ENCODE results near the gene ERAL1.

DNA sequence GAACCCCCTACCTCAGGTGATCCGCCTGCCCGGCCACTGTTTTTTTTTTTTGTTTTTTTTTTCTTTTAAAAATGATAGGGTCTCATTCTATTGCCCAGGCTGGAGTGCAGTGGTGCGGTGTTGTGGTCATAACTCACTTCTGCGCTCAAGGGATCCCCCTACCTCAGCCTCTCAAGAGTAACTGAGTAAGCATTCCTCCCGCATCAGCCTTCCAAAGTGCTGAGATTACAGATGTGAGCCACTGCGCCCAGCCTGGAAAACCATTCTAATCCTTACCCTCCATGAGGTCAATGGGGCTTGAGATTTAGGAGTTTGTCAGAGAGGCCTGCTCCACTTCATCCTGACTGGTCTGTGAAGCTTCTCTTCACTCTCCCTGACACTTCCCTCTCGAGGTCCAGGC lies 12.5 kb downstream of the ERAL1 start:
- TF ChIP-seq, protein P1, sequence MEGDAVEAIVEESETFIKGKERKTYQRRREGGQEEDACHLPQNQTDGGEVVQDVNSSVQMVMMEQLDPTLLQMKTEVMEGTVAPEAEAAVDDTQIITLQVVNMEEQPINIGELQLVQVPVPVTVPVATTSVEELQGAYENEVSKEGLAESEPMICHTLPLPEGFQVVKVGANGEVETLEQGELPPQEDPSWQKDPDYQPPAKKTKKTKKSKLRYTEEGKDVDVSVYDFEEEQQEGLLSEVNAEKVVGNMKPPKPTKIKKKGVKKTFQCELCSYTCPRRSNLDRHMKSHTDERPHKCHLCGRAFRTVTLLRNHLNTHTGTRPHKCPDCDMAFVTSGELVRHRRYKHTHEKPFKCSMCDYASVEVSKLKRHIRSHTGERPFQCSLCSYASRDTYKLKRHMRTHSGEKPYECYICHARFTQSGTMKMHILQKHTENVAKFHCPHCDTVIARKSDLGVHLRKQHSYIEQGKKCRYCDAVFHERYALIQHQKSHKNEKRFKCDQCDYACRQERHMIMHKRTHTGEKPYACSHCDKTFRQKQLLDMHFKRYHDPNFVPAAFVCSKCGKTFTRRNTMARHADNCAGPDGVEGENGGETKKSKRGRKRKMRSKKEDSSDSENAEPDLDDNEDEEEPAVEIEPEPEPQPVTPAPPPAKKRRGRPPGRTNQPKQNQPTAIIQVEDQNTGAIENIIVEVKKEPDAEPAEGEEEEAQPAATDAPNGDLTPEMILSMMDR (IDR thresholded peaks at IDR 0.05), result no peak
- TF ChIP-seq EZH2 (IDR thresholded peaks at IDR 0.05; ENCODE audit: borderline replicate concordance, insufficient read depth, low read depth, low read length, poor library complexity, severe bottlenecking), result no peak
